AG09319 (cell line): ENCODE results near the gene CEP128.

Source experiments
- DNase-seq: peaks from one replicate; pipeline ENCODE4 v3.0.0-alpha.2; 2010; ENCODE audit warnings: low read depth; ENCODE audit errors: extremely low read depth
- TF ChIP-seq, protein P1 (sequence below): IDR thresholded peaks from 2 replicates; pipeline ENCODE4 v1.5.1; 2011; ENCODE audit warnings: low read depth, mild to moderate bottlenecking, inconsistent platforms, low read length, moderate library complexity

The CEP128 gene

DNA sequence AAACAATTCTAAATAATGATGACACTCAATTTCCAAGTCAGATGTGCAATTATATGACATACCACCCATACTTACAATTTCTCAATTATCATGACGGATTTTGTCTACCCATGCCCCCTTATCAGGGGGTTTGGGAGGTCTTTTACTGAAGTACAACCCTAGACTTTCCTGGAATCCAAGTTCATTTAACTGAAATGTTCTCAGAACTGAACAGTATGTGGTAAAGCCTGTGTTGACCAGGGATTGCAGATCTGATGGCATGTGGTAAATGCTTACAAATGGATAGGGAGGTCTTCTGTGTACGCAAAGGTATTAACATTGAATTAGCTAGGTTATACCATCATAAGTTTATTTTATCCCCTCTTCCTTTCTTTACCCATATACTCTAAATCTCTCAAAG lies 281.8 kb downstream of the CEP128 start:
- DNase-seq = no peak

DNA sequence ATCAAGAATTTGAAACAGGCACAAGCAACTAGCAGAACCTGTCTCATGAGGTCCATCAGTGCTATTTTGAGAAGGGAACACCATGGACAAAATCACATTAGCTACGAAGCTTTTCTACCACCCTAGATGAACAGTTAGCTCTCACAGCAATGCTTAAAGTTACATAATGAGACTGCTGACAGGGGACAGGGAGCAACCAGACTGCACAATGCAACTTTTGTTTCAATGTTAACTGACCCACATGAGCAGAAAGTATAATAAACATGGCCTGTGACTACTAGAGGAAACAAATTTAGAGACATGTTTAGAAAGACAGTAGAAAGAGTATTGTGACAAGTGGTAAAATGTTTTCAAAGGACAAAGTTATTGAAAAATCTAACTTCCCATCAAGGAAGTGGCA lies 282.8 kb downstream of the CEP128 start:
- TF ChIP-seq, protein P1, sequence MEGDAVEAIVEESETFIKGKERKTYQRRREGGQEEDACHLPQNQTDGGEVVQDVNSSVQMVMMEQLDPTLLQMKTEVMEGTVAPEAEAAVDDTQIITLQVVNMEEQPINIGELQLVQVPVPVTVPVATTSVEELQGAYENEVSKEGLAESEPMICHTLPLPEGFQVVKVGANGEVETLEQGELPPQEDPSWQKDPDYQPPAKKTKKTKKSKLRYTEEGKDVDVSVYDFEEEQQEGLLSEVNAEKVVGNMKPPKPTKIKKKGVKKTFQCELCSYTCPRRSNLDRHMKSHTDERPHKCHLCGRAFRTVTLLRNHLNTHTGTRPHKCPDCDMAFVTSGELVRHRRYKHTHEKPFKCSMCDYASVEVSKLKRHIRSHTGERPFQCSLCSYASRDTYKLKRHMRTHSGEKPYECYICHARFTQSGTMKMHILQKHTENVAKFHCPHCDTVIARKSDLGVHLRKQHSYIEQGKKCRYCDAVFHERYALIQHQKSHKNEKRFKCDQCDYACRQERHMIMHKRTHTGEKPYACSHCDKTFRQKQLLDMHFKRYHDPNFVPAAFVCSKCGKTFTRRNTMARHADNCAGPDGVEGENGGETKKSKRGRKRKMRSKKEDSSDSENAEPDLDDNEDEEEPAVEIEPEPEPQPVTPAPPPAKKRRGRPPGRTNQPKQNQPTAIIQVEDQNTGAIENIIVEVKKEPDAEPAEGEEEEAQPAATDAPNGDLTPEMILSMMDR = no peak
- DNase-seq = no peak

More for the DNA sequence above, 281.8 kb downstream of the CEP128 start:
- TF ChIP-seq, protein P1 = no peak

DNA sequence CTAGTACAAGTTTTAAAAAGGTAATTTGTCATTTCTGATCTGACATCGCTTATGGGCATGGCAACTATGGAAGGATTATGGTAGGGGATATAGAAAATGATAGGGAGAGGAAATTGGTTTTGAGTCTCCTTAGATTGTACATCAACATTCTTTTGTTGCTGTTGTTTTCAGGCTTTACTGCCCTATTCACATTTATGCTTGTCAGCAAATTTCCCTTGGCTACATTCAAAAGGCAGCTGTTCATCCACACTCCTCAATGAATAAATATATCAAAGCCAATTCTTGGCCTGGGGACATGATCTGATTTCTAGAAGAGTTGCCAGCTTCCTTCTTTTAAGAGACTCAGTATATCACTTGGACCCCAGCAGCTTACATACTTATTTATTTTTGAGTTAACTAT lies 283.4 kb downstream of the CEP128 start:
- TF ChIP-seq, protein P1 = no peak
- no peak for DNase-seq

DNA sequence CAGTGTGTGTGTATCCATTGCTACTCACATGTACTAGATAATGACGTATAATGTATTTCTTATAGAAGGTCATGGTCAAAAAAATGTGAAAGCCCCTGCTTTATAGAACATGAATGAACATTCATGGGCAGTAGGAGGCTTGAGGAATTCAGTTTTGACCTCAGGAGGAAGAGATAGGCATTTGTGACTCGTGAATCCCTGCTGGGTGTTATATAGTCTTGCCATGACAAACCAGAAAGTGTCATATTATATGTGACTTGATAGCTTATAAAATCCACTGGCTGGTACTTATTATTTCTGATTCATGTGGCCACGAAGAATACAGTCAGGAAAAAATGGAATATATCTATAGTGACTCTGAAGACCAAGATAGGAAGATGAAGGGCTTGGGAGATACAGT lies 287.6 kb downstream of the CEP128 start:
- DNase-seq = no peak
- TF ChIP-seq, protein P1 = no peak

DNA sequence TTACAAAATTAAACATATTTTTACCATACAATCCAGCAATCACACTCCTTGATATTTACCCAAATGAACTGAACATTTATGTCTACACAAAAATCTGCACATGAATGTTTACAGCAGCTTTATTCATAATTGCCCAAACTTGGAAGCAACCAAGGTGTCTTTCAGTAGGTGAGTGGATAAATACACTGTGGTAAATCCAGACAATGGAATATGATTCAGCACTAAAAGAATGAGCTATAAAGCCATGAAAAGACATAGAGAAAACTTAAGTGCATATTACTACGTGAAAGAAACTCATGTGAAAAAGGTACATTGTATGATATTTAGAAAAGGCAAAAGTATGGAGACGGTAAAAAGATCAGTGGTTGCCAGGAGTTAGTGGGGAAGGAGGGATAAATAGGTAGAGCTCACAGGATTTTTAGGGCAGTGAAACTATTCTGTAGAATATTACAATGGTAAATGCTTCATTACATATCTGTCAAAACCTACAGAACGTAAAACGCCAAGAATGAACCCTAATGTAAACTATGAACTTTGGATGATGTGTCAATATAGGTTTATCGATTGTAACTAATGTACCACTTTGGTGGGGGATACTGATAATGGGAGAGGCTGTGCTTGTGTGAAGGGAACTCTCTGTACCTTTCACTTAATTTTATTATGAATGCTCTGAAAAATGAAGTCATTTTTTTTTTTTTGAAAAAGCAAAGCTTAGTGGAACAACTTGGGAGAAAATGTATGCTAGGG lies 295.7 kb downstream of the CEP128 start:
- DNase-seq = no peak
- TF ChIP-seq, protein P1 = no peak

DNA sequence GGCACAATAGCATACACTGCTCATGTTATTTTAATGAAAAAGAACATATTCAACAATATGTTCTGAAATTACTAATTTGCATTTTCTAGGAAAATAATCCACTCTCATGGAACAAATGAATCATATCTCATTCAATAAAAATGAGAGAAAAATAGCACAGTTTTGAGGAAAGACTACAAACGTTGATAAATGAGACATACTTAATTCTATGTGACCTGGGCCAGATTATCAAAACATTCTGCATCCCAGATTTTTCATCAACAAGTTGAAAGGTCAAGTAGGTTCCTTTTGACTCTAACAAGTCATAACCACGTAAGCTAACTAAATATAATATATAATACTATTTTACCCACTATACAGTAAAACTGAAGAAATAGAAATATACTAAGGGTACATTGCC lies 296.7 kb downstream of the CEP128 start:
- no peak for DNase-seq
- TF ChIP-seq, protein P1 = no peak

DNA sequence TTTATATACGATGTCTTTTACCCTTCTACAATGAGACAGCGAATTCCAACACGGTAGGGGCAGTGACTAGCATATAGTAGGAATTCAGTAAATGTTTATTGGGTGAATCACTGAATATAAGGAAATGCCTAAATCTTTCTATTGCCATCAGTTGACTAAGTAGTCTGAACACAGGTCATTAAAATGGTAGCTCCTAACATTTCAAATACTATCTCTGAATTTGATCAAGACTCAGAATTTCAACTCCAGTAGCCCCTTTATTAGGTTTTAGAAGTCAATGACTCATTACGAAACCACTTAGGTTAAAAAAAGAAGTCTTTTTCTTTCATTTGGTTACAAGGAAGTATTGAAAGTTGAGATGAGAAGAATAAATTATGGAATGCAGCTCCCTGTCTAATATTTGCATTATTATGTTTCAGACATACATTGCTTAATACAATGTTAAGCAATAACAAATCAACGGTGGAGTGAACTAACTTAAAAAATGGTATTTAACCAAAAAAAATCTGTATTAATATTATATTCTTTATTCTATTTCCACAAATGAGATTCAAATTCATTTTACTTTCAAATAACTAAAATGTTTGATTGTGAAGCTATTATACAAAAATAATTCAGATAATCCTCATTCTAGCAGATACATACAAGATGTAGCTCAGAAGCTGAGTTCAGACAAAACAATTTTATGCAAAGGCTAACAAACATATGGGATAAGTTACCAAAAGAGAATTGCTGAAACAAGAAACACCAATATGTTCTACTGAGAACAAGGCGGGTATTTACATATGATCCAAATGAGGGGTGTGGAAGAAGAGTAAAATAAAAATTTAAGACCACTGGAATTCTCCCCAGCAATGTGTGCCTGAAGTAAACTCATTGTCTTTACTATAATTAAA lies 302.7 kb downstream of the CEP128 start:
- no peak for DNase-seq
- TF ChIP-seq, protein P1 = no peak
